HG02678 (cell line): ENCODE results near the gene PGK2.
"Not testable (repeated sequence)": the region's sequence is repeated elsewhere in the genome, so short reads cannot be mapped to it uniquely, and the experiment has no call there.

ENCODE experiments used
- ATAC-seq: cut with Tn5 transposase; IDR thresholded peaks from one replicate; pipeline ENCODE4 v1.9.1; 2021; ENCODE audit warnings: mild to moderate bottlenecking, moderate library complexity; ENCODE audit not compliant: unreplicated experiment

The PGK2 gene

GRCh38 chr6:49787176-49787575 is at the start of gene PGK2:
TSS of gene PGK2 (minus strand) at chr6:49787285. CDS start at chr6:49787187, 98 bp downstream.
- no peak for ATAC-seq

DNA sequence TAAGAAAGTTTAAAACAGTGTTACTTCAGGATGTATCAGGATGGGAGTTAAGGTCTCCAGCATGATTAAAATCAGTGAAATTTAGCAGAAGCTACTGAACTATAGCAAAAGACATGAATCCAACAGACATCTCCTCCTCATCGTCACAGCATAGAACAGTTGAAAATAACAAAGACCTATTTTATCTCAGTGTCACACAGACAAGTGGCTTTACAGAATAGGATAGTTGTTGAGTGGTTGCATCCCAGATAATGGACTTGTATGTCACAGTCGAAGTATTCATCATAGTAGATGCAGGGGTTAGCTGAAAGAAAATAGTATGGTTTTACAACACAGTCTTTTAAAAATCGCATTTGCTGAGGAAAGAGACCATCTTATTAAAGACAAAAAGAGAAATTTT is 48.1 kb upstream of the PGK2 start:
- ATAC-seq = no peak

DNA sequence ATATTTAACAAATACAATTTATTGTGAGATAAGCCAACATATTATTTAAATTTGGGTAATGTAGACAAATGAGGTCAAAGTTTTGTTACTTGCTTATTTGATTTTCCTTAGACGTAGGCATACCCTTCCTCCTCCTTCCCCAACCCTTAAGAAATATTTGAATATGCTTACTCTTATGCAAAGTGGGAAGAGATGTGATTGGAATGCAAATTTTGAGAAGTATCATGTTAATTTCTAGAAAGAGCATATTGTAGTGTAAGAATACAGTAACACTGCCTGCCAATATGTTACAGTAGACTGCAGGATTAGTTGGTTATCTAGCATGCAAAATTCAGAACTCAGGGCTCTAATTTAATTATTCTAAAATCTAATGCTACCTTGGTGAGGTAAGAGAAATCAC is 46.3 kb upstream of the PGK2 start:
- ATAC-seq = no peak

GRCh38 chr6:49826743-49827406 is 39.8 kb upstream of the PGK2 start:
- ATAC-seq = peak; percentile 96

DNA sequence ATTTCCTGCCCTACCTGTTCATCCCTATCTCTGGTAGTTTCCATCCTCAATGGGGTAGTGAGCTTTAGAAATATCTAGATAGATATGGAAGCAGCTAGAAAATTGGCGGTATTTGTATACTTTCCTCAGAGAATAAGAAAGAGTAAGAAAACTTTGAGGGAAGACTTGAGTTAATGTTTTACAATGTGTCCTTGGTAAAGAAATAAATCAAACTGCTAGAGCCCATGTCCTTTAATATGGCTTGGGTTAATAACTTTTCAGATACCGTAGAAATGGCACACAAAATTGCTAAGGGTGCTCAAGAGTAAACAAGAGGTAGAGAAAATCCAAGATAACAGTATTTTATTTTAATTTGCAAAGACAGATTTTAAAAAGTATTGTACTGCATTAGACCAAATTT is 28.1 kb upstream of the PGK2 start:
- no peak for ATAC-seq

DNA sequence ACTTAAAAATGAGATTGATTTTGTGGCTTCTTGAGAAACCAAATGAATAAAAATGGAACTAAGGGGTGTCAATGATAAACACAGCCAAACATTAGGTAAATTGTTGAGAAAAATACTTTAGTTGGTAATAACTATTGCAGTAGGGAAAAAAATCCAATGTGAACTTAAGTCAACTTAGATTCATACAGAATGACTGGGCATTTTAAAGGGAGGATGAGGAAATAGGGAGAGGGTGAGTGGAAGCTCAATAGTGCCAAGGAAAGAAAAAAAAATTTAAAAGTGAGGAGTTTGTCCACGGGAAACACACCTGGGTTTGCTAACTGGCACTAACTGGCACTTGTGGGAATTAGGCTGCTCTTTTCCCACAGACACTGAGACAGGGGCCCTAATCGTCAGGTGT is 26.2 kb upstream of the PGK2 start:
- no peak for ATAC-seq

DNA sequence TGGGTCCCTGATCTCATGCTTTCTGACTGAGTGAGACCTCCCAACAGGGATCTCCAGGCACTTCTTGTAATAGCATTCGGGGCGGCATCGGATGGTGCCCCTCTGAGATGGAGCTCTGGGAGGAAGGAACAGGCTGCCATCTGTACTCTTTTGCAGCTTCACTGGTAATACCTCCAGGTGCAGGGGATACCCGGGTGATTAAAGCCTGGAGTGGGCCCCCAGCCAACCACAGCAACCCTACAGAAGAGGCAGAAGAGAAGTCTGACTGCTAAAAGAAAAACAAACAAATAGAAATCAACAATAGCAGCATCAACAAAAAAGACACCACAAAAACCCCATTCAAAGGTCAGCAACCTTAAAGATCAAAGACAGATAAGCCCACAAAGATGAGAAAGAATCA is 19.1 kb upstream of the PGK2 start:
- ATAC-seq = no peak

- no peak for ATAC-seq
Observed at GRCh38 chr6:49805246-49805645, 18.2 kb upstream of the PGK2 start.

DNA sequence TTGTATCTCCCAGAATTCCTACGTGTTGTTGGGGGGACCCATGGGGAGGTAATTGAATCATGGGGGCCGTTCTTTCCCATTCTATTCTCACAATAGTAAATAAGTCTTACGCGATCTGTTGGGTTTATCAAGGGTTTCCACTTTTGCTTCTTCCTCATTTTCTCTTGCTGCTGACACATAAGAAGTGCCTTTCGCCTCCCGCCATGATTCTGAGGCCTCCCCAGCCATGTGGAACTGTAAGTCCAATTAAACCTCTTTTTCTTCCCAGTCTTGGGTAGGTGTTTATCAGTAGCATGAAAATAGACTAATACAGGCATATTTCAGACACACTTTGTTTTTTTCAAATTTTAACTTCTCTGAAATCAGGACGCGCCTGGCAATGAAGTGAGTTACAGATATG is 14.4 kb upstream of the PGK2 start:
- ATAC-seq = no peak

- no peak for ATAC-seq
Observed at GRCh38 chr6:49799090-49799489, 12.0 kb upstream of the PGK2 start.

- ATAC-seq = not testable (repeated sequence)
Observed at GRCh38 chr6:49796842-49797455, 9.9 kb upstream of the PGK2 start.

GRCh38 chr6:49790341-49790740 is 3.3 kb upstream of the PGK2 start:
- ATAC-seq = no peak

DNA sequence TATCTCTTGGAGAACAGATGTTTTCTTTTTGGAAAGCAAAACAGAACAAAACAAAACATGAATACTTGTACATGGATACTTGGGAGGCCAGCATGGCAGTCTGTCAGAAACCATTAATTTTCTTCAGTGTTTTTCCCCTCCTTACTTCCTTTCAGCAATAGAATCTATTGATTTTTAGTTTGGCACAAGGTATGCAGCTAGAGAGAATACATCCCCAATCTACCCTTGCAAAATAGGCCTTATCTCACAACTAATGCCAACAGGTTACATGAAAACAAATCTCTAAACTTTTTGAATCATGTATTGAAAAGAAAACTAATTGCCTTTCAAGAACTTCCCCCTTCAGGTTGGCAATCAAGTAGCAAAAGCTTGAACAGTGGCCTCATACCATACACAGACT is 2.8 kb downstream of the PGK2 start:
- no peak for ATAC-seq

DNA sequence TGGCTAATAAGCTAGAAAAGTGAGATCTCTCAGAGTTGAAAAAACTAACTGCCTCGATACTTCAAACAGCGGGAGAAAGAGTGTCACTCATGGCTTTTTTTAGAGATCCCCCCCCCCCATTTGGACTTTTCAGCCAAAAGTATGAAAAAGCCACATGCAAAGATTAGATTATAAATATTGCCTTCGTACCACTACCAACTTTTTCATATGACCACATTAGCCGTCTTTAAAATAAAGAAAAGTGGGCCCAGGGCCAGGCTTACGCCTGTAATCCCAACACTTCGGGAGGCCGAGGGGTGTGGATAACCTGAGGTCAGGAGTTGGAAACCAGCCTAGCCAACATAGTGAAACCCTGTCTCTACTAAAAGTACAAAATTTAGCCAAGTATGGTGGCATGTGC is 4.4 kb downstream of the PGK2 start:
- no peak for ATAC-seq

DNA sequence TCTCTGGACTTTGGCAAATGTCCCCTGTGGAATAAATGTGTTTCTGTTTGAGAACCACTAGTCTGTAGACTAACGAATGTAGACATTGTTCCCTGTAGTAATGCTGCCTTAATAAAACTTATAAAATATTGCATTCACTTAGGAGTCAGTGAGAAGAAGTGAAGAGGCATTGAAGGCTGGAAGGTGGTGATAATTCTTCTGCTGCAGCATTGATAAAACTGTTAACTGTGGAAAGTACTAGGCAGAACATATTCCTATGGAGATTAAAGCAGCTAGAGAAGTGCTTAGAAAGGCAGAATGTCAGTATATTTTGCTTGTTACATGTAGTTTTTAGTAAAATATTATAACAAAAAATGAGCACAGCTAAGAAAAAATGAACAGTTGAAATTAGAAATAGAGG is 4.8 kb downstream of the PGK2 start:
- no peak for ATAC-seq

- no peak for ATAC-seq
Observed at GRCh38 chr6:49776444-49776843, 10.6 kb downstream of the PGK2 start.

GRCh38 chr6:49775043-49775442 is 12.0 kb downstream of the PGK2 start:
- no peak for ATAC-seq

GRCh38 chr6:49772285-49772684 is 14.8 kb downstream of the PGK2 start:
- no peak for ATAC-seq

DNA sequence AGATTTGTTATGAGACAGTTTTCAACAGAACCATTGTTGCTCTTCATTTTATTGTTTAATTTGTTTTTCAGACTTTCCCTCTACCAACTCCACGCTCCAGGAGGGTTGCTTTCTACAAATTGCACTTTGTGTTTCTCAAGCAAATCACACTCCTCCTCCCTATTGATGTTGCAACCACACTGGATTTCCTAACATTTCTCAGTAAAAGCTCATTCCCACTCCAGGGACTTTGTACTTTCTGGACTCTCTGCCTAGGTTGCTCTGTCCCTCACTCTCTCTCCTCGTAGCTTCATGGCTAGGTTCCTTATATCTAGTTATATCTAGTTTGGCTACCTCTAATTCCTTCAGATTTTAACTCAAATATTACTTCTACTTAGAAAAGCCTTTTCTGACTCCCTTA is 20.3 kb downstream of the PGK2 start:
- ATAC-seq = no peak

- no peak for ATAC-seq
Observed at GRCh38 chr6:49764571-49765236, 22.4 kb downstream of the PGK2 start.

GRCh38 chr6:49744259-49744658 is 42.8 kb downstream of the PGK2 start, which contains the start of gene CRISP3:
TSS of gene CRISP3 (minus strand) at chr6:49744388. CDS start at chr6:49744367, 21 bp downstream.
- ATAC-seq = no peak

- no peak for ATAC-seq
Observed at GRCh38 chr6:49743429-49743828, 43.7 kb downstream of the PGK2 start.
